Measurements from ENCODE around the gene ANKRD10.

Gene ANKRD10

DNA sequence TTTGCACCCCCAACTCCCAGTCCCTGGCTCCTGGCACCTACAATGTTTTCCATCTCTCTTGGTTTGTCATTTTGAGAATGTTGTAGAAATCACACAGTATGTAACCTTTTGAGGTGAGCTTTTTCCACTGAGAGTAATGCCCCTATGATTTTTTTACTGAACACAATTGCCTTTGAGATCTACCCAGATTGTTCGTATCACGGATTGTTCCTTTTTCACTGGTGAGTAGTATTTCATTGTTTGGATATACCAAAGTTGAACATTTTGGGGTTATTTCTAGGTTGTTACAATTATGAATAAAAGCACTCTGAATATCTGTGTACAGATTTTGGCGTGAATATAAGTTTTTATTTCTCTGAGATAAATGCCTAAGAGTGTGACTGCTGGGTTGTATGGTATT, 17.7 kb upstream of the ANKRD10 start:
- no peaks in the 10 kb centered on the region for H3K4me1 Mint-ChIP-seq (ENCODE audit: low read depth)
- peaks cover 23% of the 10 kb centered on the region for H3K36me3 Mint-ChIP-seq (ENCODE audit: low read depth)
- H3K9me3 Mint-ChIP-seq = peaks cover 45% of the 10 kb centered on the region
- peaks cover 53% of the 10 kb centered on the region for H3K27me3 Mint-ChIP-seq
- H3K27ac Mint-ChIP-seq = no peak overlapping the region
- H3K4me3 Mint-ChIP-seq = no peak overlapping the region

DNA sequence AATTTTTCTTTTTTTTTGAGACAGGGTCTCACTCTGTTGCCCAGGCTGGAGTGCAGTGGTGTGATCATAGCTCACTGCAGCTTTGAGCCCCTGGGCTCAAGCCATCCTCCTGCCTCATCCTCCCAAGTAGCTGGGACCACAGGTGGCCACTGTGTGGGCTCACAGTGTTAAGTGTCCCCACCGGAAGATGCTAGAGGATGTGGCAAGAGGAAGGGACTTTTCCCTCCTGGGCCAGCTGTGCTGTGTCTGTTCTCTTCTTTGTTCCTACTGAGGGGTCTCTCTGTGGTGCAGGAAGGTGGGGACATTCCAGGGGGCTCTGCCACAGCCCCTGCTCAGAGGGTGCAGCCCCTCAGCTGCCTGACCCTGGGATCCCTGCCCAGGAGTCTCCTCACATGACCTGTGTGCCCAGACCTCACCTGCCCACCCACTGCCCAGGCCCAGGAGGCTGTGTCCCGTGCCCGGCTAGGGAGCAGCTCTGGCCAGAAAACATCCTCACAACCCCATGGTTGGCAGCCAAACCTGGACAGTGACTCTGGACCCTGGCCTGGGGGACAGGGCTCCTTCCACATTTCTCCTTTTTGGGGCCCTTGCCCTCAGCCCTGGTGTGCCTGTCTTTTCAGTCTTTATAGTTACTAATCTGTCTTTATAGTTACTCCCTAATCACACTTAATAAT, 14.4 kb upstream of the ANKRD10 start:
- Mint-ChIP-seq H3K27ac (no peak overlapping the region), H3K36me3 (ENCODE audit: low read depth) (peaks cover 12% of the 10 kb centered on the region), H3K4me3 (no peak overlapping the region), H3K27me3 (peaks cover 54% of the 10 kb centered on the region), H3K9me3 (peaks cover 19% of the 10 kb centered on the region), H3K4me1 (ENCODE audit: low read depth) (no peaks in the 10 kb centered on the region)

DNA sequence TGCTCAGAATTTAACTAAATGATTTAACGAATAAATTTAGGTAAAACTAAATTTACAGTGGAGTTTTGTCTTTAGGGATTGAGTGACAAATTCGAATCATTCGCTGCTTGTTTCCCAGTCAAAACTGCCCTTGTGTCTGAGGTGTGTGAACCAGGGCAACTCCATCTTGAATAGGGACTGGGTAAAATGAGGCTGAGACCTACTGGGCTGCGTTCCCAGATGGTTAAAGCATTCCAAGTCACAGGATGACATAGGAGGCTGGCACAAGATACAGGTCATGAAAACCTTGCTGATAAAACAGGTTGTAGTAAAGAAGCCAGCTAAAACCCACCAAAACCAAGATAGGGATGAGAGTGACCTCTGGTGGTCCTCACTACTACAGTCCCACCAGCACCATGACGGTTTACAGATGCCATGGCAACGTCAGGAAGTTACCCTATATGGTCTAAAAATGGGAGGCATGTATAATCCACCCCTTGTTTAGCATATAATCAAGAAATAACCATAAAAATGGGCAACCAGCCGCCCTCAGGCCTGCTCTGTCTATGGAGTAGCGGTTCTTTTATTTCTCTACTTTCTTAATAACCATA, 10.2 kb upstream of the ANKRD10 start:
- no peaks in the 10 kb centered on the region for H3K36me3 Mint-ChIP-seq (ENCODE audit: low read depth)
- H3K4me3 Mint-ChIP-seq = no peak overlapping the region
- H3K4me1 Mint-ChIP-seq (ENCODE audit: low read depth) = peaks cover 20% of the 10 kb centered on the region
- H3K9me3 Mint-ChIP-seq = no peaks in the 10 kb centered on the region
- no peak overlapping the region for H3K27ac Mint-ChIP-seq
- peaks cover 61% of the 10 kb centered on the region for H3K27me3 Mint-ChIP-seq

GRCh38 chr13:110924639-110924934, 9.7 kb upstream of the ANKRD10 start:
- H3K36me3 Mint-ChIP-seq (ENCODE audit: low read depth) = no peaks in the 10 kb centered on the region
- H3K9me3 Mint-ChIP-seq = no peaks in the 10 kb centered on the region
- no peak overlapping the region for H3K4me3 Mint-ChIP-seq
- no peak overlapping the region for H3K27ac Mint-ChIP-seq
- peaks cover 57% of the 10 kb centered on the region for H3K27me3 Mint-ChIP-seq
- H3K4me1 Mint-ChIP-seq (ENCODE audit: low read depth) = peaks cover 23% of the 10 kb centered on the region

DNA sequence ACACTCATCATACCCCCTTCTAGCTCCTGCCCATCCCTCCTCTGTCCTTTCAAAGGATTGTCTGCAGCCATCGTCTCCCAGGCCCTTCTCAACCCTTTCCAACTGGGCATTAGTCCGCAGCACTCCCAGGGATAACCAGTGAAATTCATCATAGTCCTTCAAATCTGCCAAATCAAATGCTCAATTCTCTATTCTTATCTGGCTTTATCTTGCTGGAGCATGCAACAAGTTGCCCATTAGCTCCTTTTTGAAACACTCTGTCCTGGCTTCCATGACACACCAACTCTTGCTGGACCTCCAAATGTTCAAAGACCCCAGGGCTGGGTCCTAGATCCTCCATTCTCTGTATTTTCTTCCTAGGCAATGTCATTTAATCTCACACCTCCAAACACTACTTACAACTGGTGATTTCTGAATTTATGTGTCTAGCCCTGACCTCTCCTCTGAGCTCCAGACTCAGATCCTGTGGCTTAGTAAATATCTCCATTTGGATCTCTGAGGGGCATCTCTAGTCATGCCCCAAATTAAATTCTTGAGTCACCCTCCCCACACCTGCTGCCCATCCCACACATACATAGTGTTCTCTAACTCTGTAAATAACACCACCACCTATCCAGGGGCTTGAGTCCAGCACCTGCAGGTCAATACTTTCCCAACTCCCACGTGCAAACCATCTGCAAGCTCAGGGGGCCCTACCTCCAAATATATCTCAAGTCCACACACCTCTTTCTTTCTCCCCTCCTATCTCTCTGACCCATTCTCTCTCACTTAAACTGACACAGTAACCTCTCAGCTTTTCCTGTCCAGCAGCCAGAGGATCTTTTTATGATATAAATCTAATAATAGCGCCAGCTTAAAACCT, 9.1 kb upstream of the ANKRD10 start:
- Mint-ChIP-seq H3K27me3 (peaks cover 56% of the 10 kb centered on the region), H3K4me1 (ENCODE audit: low read depth) (peaks cover 23% of the 10 kb centered on the region), H3K36me3 (ENCODE audit: low read depth) (no peaks in the 10 kb centered on the region), H3K27ac (no peak overlapping the region), H3K9me3 (no peaks in the 10 kb centered on the region), H3K4me3 (no peak overlapping the region)

DNA sequence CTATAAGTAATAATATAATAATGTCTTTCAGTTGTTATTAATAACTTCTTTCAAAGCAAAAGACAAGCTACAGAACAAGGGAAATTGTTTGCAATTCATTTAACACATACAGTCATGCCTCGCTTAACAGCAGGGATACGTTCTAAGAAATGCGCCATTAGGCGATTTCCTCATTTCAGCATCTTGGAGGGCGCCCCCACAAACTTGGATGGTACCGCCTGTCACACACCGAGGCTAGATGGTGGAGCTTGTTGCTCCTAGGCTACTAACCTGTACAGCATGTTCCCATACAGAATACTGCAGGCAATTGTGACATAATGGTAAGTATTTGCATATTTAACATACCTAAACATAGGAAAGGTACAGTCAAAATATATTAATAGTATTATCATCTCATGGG, 8.2 kb upstream of the ANKRD10 start:
- H3K9me3 Mint-ChIP-seq = no peaks in the 10 kb centered on the region
- no peak overlapping the region for H3K27ac Mint-ChIP-seq
- peaks cover 46% of the 10 kb centered on the region for H3K27me3 Mint-ChIP-seq
- H3K4me1 Mint-ChIP-seq (ENCODE audit: low read depth) = peaks cover 23% of the 10 kb centered on the region
- peaks cover 6% of the 10 kb centered on the region for H3K36me3 Mint-ChIP-seq (ENCODE audit: low read depth)
- H3K4me3 Mint-ChIP-seq = no peak overlapping the region

GRCh38 chr13:110922506-110922905, 7.6 kb upstream of the ANKRD10 start:
- Mint-ChIP-seq H3K27ac (no peak overlapping the region), H3K9me3 (no peaks in the 10 kb centered on the region), H3K4me1 (ENCODE audit: low read depth) (peaks cover 29% of the 10 kb centered on the region), H3K27me3 (peaks cover 42% of the 10 kb centered on the region), H3K36me3 (ENCODE audit: low read depth) (peaks cover 11% of the 10 kb centered on the region), H3K4me3 (no peak overlapping the region)

DNA sequence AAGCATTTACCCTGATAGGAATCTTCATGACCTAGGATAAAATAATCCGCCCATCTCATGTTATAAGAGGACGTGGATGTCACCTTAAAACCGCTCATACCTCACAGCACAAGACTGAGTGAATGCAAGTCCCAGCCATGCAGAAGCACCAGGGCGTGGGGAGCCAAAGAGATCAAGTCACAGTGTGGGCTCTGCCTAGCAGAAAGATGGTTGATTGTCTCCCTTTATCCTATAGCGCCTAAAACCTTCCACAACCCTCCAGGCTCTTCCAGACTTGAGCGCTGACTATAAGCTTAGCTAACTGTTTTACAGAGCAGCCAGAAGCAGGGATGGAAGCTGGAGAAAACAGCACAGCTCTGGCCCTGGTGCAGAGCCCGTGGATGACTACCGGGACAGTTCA, 6.8 kb upstream of the ANKRD10 start:
- H3K27ac Mint-ChIP-seq = peak overlapping the region; percentile 56
- peaks cover 11% of the 10 kb centered on the region for H3K36me3 Mint-ChIP-seq (ENCODE audit: low read depth)
- peaks cover 34% of the 10 kb centered on the region for H3K27me3 Mint-ChIP-seq
- peaks cover 36% of the 10 kb centered on the region for H3K4me1 Mint-ChIP-seq (ENCODE audit: low read depth)
- H3K4me3 Mint-ChIP-seq = peak overlapping the region; percentile 23
- H3K9me3 Mint-ChIP-seq = no peaks in the 10 kb centered on the region

DNA sequence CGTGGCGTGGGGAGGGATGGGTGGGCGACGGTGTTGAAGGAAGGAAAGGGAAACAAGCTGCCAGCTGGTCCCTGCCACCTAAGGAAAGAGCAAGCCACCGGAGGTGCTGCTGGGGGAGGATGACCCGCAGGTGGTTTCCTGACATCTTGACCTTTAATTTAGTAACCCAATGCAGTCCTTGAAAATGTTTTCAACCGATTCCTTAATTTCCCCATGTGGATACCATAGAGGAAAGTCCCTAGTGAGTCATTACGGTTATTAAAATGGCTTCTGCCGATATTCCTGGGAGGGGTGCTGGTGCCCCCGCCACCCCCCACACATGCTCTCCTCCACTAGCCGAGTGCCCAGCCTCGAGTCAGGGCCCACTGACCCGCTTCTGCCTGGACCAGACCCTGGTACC, 6.3 kb upstream of the ANKRD10 start:
- Mint-ChIP-seq H3K4me3 (peak overlapping the region; percentile 23), H3K36me3 (ENCODE audit: low read depth) (peaks cover 11% of the 10 kb centered on the region), H3K27me3 (peaks cover 33% of the 10 kb centered on the region), H3K4me1 (ENCODE audit: low read depth) (peaks cover 41% of the 10 kb centered on the region), H3K9me3 (no peaks in the 10 kb centered on the region), H3K27ac (peak overlapping the region; percentile 56)

GRCh38 chr13:110920038-110920437, 5.2 kb upstream of the ANKRD10 start:
- H3K36me3 Mint-ChIP-seq (ENCODE audit: low read depth) = peaks cover 11% of the 10 kb centered on the region
- peaks cover 46% of the 10 kb centered on the region for H3K4me1 Mint-ChIP-seq (ENCODE audit: low read depth)
- H3K9me3 Mint-ChIP-seq = no peaks in the 10 kb centered on the region
- H3K27ac Mint-ChIP-seq = peak overlapping the region; percentile 76
- H3K27me3 Mint-ChIP-seq = peaks cover 33% of the 10 kb centered on the region
- no peak overlapping the region for H3K4me3 Mint-ChIP-seq

- H3K36me3 Mint-ChIP-seq (ENCODE audit: low read depth) = peaks cover 18% of the 10 kb centered on the region
- H3K9me3 Mint-ChIP-seq = no peaks in the 10 kb centered on the region
- peaks cover 2% of the 10 kb centered on the region for H3K27me3 Mint-ChIP-seq
- peak overlapping the region; percentile 43 for H3K27ac Mint-ChIP-seq
- peaks cover 61% of the 10 kb centered on the region for H3K4me1 Mint-ChIP-seq (ENCODE audit: low read depth)
- peak overlapping the region; percentile 91 for H3K4me3 Mint-ChIP-seq
Observed at GRCh38 chr13:110916301-110917142, 1.7 kb upstream of the ANKRD10 start.

- H3K9me3 Mint-ChIP-seq = no peaks in the 10 kb centered on the region
- H3K4me3 Mint-ChIP-seq = peak overlapping the region; percentile 91
- H3K27me3 Mint-ChIP-seq = no peaks in the 10 kb centered on the region
- H3K27ac Mint-ChIP-seq = peak overlapping the region; percentile 88
- H3K4me1 Mint-ChIP-seq (ENCODE audit: low read depth) = peaks cover 58% of the 10 kb centered on the region
- H3K36me3 Mint-ChIP-seq (ENCODE audit: low read depth) = peaks cover 20% of the 10 kb centered on the region
Observed at GRCh38 chr13:110915874-110916206, 971 bp upstream of the ANKRD10 start.

GRCh38 chr13:110914331-110915056, 375 bp downstream of the ANKRD10 start:
- peaks cover 60% of the 10 kb centered on the region for H3K4me1 Mint-ChIP-seq (ENCODE audit: low read depth)
- H3K27ac Mint-ChIP-seq = peak overlapping the region; percentile 89
- H3K4me3 Mint-ChIP-seq = peak overlapping the region; percentile 91
- peaks cover 33% of the 10 kb centered on the region for H3K36me3 Mint-ChIP-seq (ENCODE audit: low read depth)
- no peaks in the 10 kb centered on the region for H3K27me3 Mint-ChIP-seq
- H3K9me3 Mint-ChIP-seq = no peaks in the 10 kb centered on the region

- Mint-ChIP-seq H3K9me3 (no peaks in the 10 kb centered on the region), H3K27me3 (no peaks in the 10 kb centered on the region), H3K4me1 (ENCODE audit: low read depth) (peaks cover 65% of the 10 kb centered on the region), H3K36me3 (ENCODE audit: low read depth) (peaks cover 38% of the 10 kb centered on the region), H3K27ac (peak overlapping the region; percentile 91), H3K4me3 (peak overlapping the region; percentile 91)
Observed at GRCh38 chr13:110914081-110914330, 863 bp downstream of the ANKRD10 start.

Data from stimulated activated naive CD8-positive, alpha-beta T cell treated with anti-CD3 and anti-CD28 coated beads, Interleukin-15, Interleukin-2, amounts not matched to agents 100 ng/mL and 50 ng/mL, for 24 hours (primary cell).